ENCODE measurements around the gene C1orf216.
A peak's percentile ranks its signal among the peaks of the same experiment; 100 is the strongest.

The C1orf216 gene

GRCh38 chr1:35748326-35748725 is 29.6 kb upstream of the C1orf216 start:
- no peak for DNase-seq (ENCODE audit: low read depth)
- no peak overlapping the region for H3K4me3 ChIP-seq (ENCODE audit: low read length)

GRCh38 chr1:35745124-35745730 is 26.5 kb upstream of the C1orf216 start:
- DNase-seq (ENCODE audit: low read depth) = no peak
- TF ChIP-seq, protein P1, sequence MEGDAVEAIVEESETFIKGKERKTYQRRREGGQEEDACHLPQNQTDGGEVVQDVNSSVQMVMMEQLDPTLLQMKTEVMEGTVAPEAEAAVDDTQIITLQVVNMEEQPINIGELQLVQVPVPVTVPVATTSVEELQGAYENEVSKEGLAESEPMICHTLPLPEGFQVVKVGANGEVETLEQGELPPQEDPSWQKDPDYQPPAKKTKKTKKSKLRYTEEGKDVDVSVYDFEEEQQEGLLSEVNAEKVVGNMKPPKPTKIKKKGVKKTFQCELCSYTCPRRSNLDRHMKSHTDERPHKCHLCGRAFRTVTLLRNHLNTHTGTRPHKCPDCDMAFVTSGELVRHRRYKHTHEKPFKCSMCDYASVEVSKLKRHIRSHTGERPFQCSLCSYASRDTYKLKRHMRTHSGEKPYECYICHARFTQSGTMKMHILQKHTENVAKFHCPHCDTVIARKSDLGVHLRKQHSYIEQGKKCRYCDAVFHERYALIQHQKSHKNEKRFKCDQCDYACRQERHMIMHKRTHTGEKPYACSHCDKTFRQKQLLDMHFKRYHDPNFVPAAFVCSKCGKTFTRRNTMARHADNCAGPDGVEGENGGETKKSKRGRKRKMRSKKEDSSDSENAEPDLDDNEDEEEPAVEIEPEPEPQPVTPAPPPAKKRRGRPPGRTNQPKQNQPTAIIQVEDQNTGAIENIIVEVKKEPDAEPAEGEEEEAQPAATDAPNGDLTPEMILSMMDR (conservative IDR thresholded peaks at IDR 0.05; ENCODE audit: low read depth, low read length) = no peak
- H3K4me3 ChIP-seq (ENCODE audit: low read length) = no peak overlapping the region

More at GRCh38 chr1:35748326-35748725, 29.6 kb upstream of the C1orf216 start:
- TF ChIP-seq, protein P1 (conservative IDR thresholded peaks at IDR 0.05; ENCODE audit: low read depth, low read length) = no peak

GRCh38 chr1:35737120-35737519 is 18.4 kb upstream of the C1orf216 start:
- no peak overlapping the region for H3K4me3 ChIP-seq (ENCODE audit: low read length)
- TF ChIP-seq, protein P1 (conservative IDR thresholded peaks at IDR 0.05; ENCODE audit: low read depth, low read length) = no peak
- DNase-seq (ENCODE audit: low read depth) = no peak

- no peak for DNase-seq (ENCODE audit: low read depth)
- TF ChIP-seq, protein P1 (conservative IDR thresholded peaks at IDR 0.05; ENCODE audit: low read depth, low read length) = no peak
- H3K4me3 ChIP-seq (ENCODE audit: low read length) = no peak overlapping the region
Observed at GRCh38 chr1:35727434-35728040, 8.9 kb upstream of the C1orf216 start.

- no peak overlapping the region for H3K4me3 ChIP-seq (ENCODE audit: low read length)
- no peak for DNase-seq (ENCODE audit: low read depth)
- TF ChIP-seq, protein P1 (conservative IDR thresholded peaks at IDR 0.05; ENCODE audit: low read depth, low read length) = peak; percentile 91
Observed at GRCh38 chr1:35726450-35727433, 8.1 kb upstream of the C1orf216 start.

GRCh38 chr1:35725596-35725995 is 6.9 kb upstream of the C1orf216 start:
- TF ChIP-seq, protein P1 (conservative IDR thresholded peaks at IDR 0.05; ENCODE audit: low read depth, low read length) = no peak
- no peak for DNase-seq (ENCODE audit: low read depth)
- peak overlapping the region; percentile 2 for H3K4me3 ChIP-seq (ENCODE audit: low read length)

Data from retinal pigment epithelial cell (primary cell).